Esophagus squamous epithelium (tissue), 5 donors: Measurements from ENCODE around the gene YBX3. TPM values are rescaled to one million over a fixed set of nuclear protein-coding genes. Genes with fewer than 3 reads are reported as not detected.

Experiments
- DNase-seq: peaks from one replicate; lab custom pipeline; 2025; lab: John Stamatoyannopoulos, UW
- H3K27ac ChIP-seq, 4 donors: fragments of 200-600 bp; sonication (generic); one replicate each; pipeline ENCODE4 v1.5.1; 2016 to 2019; ENCODE audit warnings: mild to moderate bottlenecking in 1 of 4
- H3K27me3 ChIP-seq, 4 donors: fragments of 200-600 bp; sonication (generic); 1 replicate in 3 of 4; 2 replicates in 1 of 4; pipeline versions ENCODE4 v1.5.1 to v1.6.0; 2017 to 2021; ENCODE audit warnings: antibody characterized with exemption in 1 of 4
- H3K36me3 ChIP-seq, 3 donors: fragments of 200-600 bp; sonication (generic); one replicate each; pipeline ENCODE4 v1.5.1; 2016 to 2019
- H3K4me1 ChIP-seq, 3 donors: fragments of 200-600 bp; sonication (generic); one replicate each; pipeline ENCODE4 v1.5.1; 2017 to 2019
- H3K4me3 ChIP-seq, 4 donors: fragments of 200-600 bp; sonication (generic); 1 replicate in 3 of 4; 2 replicates in 1 of 4; pipeline ENCODE4 v1.5.1; 2016 to 2019; ENCODE audit warnings: mild to moderate bottlenecking in 2 of 4, moderate library complexity in 1 of 4
- H3K9me3 ChIP-seq, 3 donors: fragments of 200-600 bp; sonication (generic); one replicate each; pipeline ENCODE4 v1.5.1; 2016 to 2019
- POLR2A ChIP-seq, 4 donors: fragments of 450-650 bp; IDR thresholded peaks; one replicate each; pipeline ENCODE4 v1.6.1; 2017; ENCODE audit warnings: antibody characterized with exemption in 4 of 4, mild to moderate bottlenecking in 4 of 4, moderate library complexity in 3 of 4
- WGBS, 2 donors: methylation state at CpG; one replicate each; pipeline ENCODE4 v1.1.5; 2018; 5-methylcytosine and 5-hydroxymethylcytosine counted together
- intact Hi-C: fragments of 100-400 bp; cut with DNase I; formaldehyde crosslinking; loops from one replicate; pipeline ENCODE4 v1.15.0; 2022
- total RNA-seq, 4 donors: library from RNA; depleted of rRNA; stranded (reverse); fragments of >200 nt; gene quantifications; one replicate each; pipeline ENCODE4 v1.1.0, GENCODE V29; 2016
- TF ChIP-seq, protein P1 (sequence below), 6 experiments: fragments of 450-650 bp in 4 of 6; fragments of 200-600 bp in 2 of 6; sonication (generic) in 2 of 6; IDR thresholded peaks; one replicate each; pipeline ENCODE4 v1.5.1; 2016 to 2019; ENCODE audit warnings: antibody characterized with exemption in 6 of 6, mild to moderate bottlenecking in 4 of 6, moderate library complexity in 4 of 6
- donor health status: DM: yes; HTN: yes; CAD: no.

YBX3 gene
- total RNA-seq, 4 donors from 2014 or later: 318 to 484 (median 370) TPM

GRCh38 chr12:10720974-10721650 is 2.0 kb downstream of the YBX3 start:
- TF ChIP-seq, protein P1, sequence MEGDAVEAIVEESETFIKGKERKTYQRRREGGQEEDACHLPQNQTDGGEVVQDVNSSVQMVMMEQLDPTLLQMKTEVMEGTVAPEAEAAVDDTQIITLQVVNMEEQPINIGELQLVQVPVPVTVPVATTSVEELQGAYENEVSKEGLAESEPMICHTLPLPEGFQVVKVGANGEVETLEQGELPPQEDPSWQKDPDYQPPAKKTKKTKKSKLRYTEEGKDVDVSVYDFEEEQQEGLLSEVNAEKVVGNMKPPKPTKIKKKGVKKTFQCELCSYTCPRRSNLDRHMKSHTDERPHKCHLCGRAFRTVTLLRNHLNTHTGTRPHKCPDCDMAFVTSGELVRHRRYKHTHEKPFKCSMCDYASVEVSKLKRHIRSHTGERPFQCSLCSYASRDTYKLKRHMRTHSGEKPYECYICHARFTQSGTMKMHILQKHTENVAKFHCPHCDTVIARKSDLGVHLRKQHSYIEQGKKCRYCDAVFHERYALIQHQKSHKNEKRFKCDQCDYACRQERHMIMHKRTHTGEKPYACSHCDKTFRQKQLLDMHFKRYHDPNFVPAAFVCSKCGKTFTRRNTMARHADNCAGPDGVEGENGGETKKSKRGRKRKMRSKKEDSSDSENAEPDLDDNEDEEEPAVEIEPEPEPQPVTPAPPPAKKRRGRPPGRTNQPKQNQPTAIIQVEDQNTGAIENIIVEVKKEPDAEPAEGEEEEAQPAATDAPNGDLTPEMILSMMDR (IDR thresholded peaks at IDR 0.05): no peak
- no peak for TF ChIP-seq POLR2A (IDR thresholded peaks at IDR 0.05)
- intact Hi-C loops: loop anchor here (10.0 kb wide), 1 partner anchor 106 kb away; the partner anchor contains the start of gene MAGOHB
- Histone ChIP-seq H3K27ac (peak overlapping the region; percentile 98 to 100 (median 99)), H3K36me3 (no peaks in the 10 kb centered on the region), H3K4me1 (peaks cover 11 to 73% (median 41%) of the 10 kb centered on the region in 3 donors), H3K27me3 (no peaks in the 10 kb centered on the region), H3K9me3 (no peaks in the 10 kb centered on the region), H3K4me3 (peak overlapping the region; percentile 70 to 97 (median 92))
- WGBS, 2 donors: 7 to 17% methylated on average over 3 of the region's 3 CpGs
- no peak for DNase-seq

DNA sequence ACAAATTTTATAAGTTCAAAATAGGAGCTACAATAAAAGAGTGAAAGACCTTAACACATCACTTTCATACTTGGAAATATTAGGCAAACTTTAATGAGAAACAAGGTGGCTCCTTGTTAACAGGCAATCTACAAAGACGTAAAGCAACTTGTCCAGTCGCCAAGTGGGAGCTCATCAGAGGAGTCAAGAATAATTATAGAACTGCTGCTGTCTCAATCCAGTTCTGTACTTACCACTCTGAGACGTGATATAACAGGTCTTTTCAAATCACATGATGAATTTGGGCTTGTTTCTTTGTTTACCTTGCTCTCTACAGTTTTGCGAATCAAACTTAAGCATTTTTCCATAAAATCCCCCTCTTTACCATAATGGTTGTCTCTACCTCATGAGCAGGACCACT is 3.6 kb downstream of the YBX3 start:
- H3K36me3 ChIP-seq: peaks cover 0 to 14% (median 8%) of the 10 kb centered on the region in 3 donors
- intact Hi-C loops: no loop called here
- peak overlapping the region in 3 of 4 donors; percentile 70 to 96 (median 88) for H3K4me3 ChIP-seq
- 34 to 45% methylated on average over 4 of the region's 4 CpGs for WGBS, 2 donors
- TF ChIP-seq POLR2A (IDR thresholded peaks at IDR 0.05): peak in 1 of 4 donors; percentile 31
- TF ChIP-seq, protein P1 (IDR thresholded peaks at IDR 0.05): no peak
- H3K27ac ChIP-seq: peak overlapping the region; percentile 42 to 99 (median 98)
- H3K4me1 ChIP-seq: peaks cover 11 to 82% (median 52%) of the 10 kb centered on the region in 3 donors
- DNase-seq: no peak
- no peaks in the 10 kb centered on the region for H3K27me3 ChIP-seq
- H3K9me3 ChIP-seq: no peaks in the 10 kb centered on the region

GRCh38 chr12:10718279-10718821 is 4.8 kb downstream of the YBX3 start:
- H3K9me3 ChIP-seq: no peaks in the 10 kb centered on the region
- no peaks in the 10 kb centered on the region for H3K27me3 ChIP-seq
- peak overlapping the region; percentile 0 to 96 (median 48) for H3K4me3 ChIP-seq
- peak overlapping the region; percentile 79 to 99 (median 98) for H3K27ac ChIP-seq
- intact Hi-C loops: no loop called here
- 25 to 32% methylated on average over 4 of the region's 4 CpGs for WGBS, 2 donors
- TF ChIP-seq, protein P1 (IDR thresholded peaks at IDR 0.05): no peak
- no peak for TF ChIP-seq POLR2A (IDR thresholded peaks at IDR 0.05)
- peaks cover 0 to 25% (median 14%) of the 10 kb centered on the region in 3 donors for H3K36me3 ChIP-seq
- no peak for DNase-seq
- peaks cover 7 to 81% (median 49%) of the 10 kb centered on the region in 3 donors for H3K4me1 ChIP-seq

- Histone ChIP-seq H3K27ac (peak overlapping the region; percentile 79 to 99 (median 98)), H3K27me3 (no peaks in the 10 kb centered on the region), H3K36me3 (peaks cover 0 to 34% (median 23%) of the 10 kb centered on the region in 3 donors), H3K9me3 (no peaks in the 10 kb centered on the region), H3K4me1 (peaks cover 7 to 81% (median 49%) of the 10 kb centered on the region in 3 donors), H3K4me3 (peak overlapping the region in 3 of 4 donors; percentile 27 to 70 (median 39))
- DNase-seq: no peak
- intact Hi-C loops: no loop called here
- TF ChIP-seq POLR2A (IDR thresholded peaks at IDR 0.05): no peak
- TF ChIP-seq, protein P1 (IDR thresholded peaks at IDR 0.05): no peak
- WGBS, 2 donors: 30 to 45% methylated on average over 2 of the region's 2 CpGs
Measured at GRCh38 chr12:10717410-10717809, 5.7 kb downstream of the YBX3 start.
